ENCODE results near the gene ABCC1.

The ABCC1 gene

GRCh38 chr16:16166949-16167348 is 217.5 kb downstream of the ABCC1 start:
- H3K36me3 ChIP-seq (ENCODE audit: insufficient read depth, insufficient read length, low read length): no peaks in the 10 kb centered on the region
- H3K9me3 ChIP-seq (ENCODE audit: insufficient read depth, low read length): no peaks in the 10 kb centered on the region
- no peak for DNase-seq (ENCODE audit: low read depth, low spot score)
- no peak overlapping the region for H3K4me3 ChIP-seq (ENCODE audit: insufficient read length, low read depth)
- no peak for TF ChIP-seq SUZ12 (IDR thresholded peaks at IDR 0.05; ENCODE audit: extremely low read depth, insufficient read depth, insufficient read length)
- no peak overlapping the region for H3K9ac ChIP-seq (ENCODE audit: insufficient read length, low read depth)
- H3K27me3 ChIP-seq (ENCODE audit: insufficient read depth, insufficient read length): no peaks in the 10 kb centered on the region
- H3K4me1 ChIP-seq (ENCODE audit: insufficient read depth, insufficient read length): no peaks in the 10 kb centered on the region

- no peaks in the 10 kb centered on the region for H3K27me3 ChIP-seq (ENCODE audit: insufficient read depth, insufficient read length)
- H3K9me3 ChIP-seq (ENCODE audit: insufficient read depth, low read length): no peaks in the 10 kb centered on the region
- H3K4me1 ChIP-seq (ENCODE audit: insufficient read depth, insufficient read length): no peaks in the 10 kb centered on the region
- H3K36me3 ChIP-seq (ENCODE audit: insufficient read depth, insufficient read length, low read length): no peaks in the 10 kb centered on the region
- TF ChIP-seq SUZ12 (IDR thresholded peaks at IDR 0.05; ENCODE audit: extremely low read depth, insufficient read depth, insufficient read length) (no peak), YY1 (IDR thresholded peaks at IDR 0.05; ENCODE audit: insufficient read depth, insufficient read length) (no peak), ZNF274 (IDR thresholded peaks at IDR 0.05; ENCODE audit: low read depth, low read length) (no peak)
- no peak overlapping the region for H3K4me3 ChIP-seq (ENCODE audit: insufficient read length, low read depth)
- DNase-seq (ENCODE audit: low read depth, low spot score): no peak
- H3K9ac ChIP-seq (ENCODE audit: insufficient read length, low read depth): no peak overlapping the region
These were observed 218.5 kb downstream of the ABCC1 start for GRCh38 chr16:16167927-16168326.

- no peak for DNase-seq (ENCODE audit: low read depth, low spot score)
- H3K4me3 ChIP-seq (ENCODE audit: insufficient read length, low read depth): no peak overlapping the region
- no peaks in the 10 kb centered on the region for H3K4me1 ChIP-seq (ENCODE audit: insufficient read depth, insufficient read length)
- TF ChIP-seq YY1 (IDR thresholded peaks at IDR 0.05; ENCODE audit: insufficient read depth, insufficient read length) (no peak), ZNF274 (IDR thresholded peaks at IDR 0.05; ENCODE audit: low read depth, low read length) (no peak), SUZ12 (IDR thresholded peaks at IDR 0.05; ENCODE audit: extremely low read depth, insufficient read depth, insufficient read length) (no peak)
- H3K9me3 ChIP-seq (ENCODE audit: insufficient read depth, low read length): no peaks in the 10 kb centered on the region
- H3K27me3 ChIP-seq (ENCODE audit: insufficient read depth, insufficient read length): no peaks in the 10 kb centered on the region
- H3K9ac ChIP-seq (ENCODE audit: insufficient read length, low read depth): no peak overlapping the region
- no peaks in the 10 kb centered on the region for H3K36me3 ChIP-seq (ENCODE audit: insufficient read depth, insufficient read length, low read length)
These were observed 219.0 kb downstream of the ABCC1 start for GRCh38 chr16:16168431-16168830.

GRCh38 chr16:16169615-16170014 is 220.2 kb downstream of the ABCC1 start:
- no peaks in the 10 kb centered on the region for H3K4me1 ChIP-seq (ENCODE audit: insufficient read depth, insufficient read length)
- H3K4me3 ChIP-seq (ENCODE audit: insufficient read length, low read depth): no peak overlapping the region
- H3K36me3 ChIP-seq (ENCODE audit: insufficient read depth, insufficient read length, low read length): no peaks in the 10 kb centered on the region
- no peak for DNase-seq (ENCODE audit: low read depth, low spot score)
- no peaks in the 10 kb centered on the region for H3K27me3 ChIP-seq (ENCODE audit: insufficient read depth, insufficient read length)
- no peak for TF ChIP-seq ZNF274 (IDR thresholded peaks at IDR 0.05; ENCODE audit: low read depth, low read length)
- no peak for TF ChIP-seq YY1 (IDR thresholded peaks at IDR 0.05; ENCODE audit: insufficient read depth, insufficient read length)
- no peak for TF ChIP-seq SUZ12 (IDR thresholded peaks at IDR 0.05; ENCODE audit: extremely low read depth, insufficient read depth, insufficient read length)
- no peak overlapping the region for H3K9ac ChIP-seq (ENCODE audit: insufficient read length, low read depth)
- no peaks in the 10 kb centered on the region for H3K9me3 ChIP-seq (ENCODE audit: insufficient read depth, low read length)

- Histone ChIP-seq H3K4me3 (ENCODE audit: insufficient read length, low read depth) (no peak overlapping the region), H3K9ac (ENCODE audit: insufficient read length, low read depth) (no peak overlapping the region), H3K9me3 (ENCODE audit: insufficient read depth, low read length) (peaks cover 5% of the 10 kb centered on the region; the same call in 1 of the 2 replicates), H3K4me1 (ENCODE audit: insufficient read depth, insufficient read length) (no peaks in the 10 kb centered on the region), H3K27me3 (ENCODE audit: insufficient read depth, insufficient read length) (no peaks in the 10 kb centered on the region), H3K36me3 (ENCODE audit: insufficient read depth, insufficient read length, low read length) (no peaks in the 10 kb centered on the region)
- DNase-seq (ENCODE audit: low read depth, low spot score): no peak
- no peak for TF ChIP-seq SUZ12 (IDR thresholded peaks at IDR 0.05; ENCODE audit: extremely low read depth, insufficient read depth, insufficient read length)
- TF ChIP-seq YY1 (IDR thresholded peaks at IDR 0.05; ENCODE audit: insufficient read depth, insufficient read length): no peak
- no peak for TF ChIP-seq ZNF274 (IDR thresholded peaks at IDR 0.05; ENCODE audit: low read depth, low read length)
These were observed 222.0 kb downstream of the ABCC1 start for GRCh38 chr16:16171332-16171919.

GRCh38 chr16:16172991-16173390 is 223.6 kb downstream of the ABCC1 start:
- Histone ChIP-seq H3K27me3 (ENCODE audit: insufficient read depth, insufficient read length) (no peaks in the 10 kb centered on the region), H3K9ac (ENCODE audit: insufficient read length, low read depth) (no peak overlapping the region), H3K4me3 (ENCODE audit: insufficient read length, low read depth) (no peak overlapping the region), H3K4me1 (ENCODE audit: insufficient read depth, insufficient read length) (no peaks in the 10 kb centered on the region), H3K36me3 (ENCODE audit: insufficient read depth, insufficient read length, low read length) (no peaks in the 10 kb centered on the region), H3K9me3 (ENCODE audit: insufficient read depth, low read length) (peaks cover 6% of the 10 kb centered on the region; the same call in 1 of the 2 replicates)
- TF ChIP-seq SUZ12 (IDR thresholded peaks at IDR 0.05; ENCODE audit: extremely low read depth, insufficient read depth, insufficient read length) (no peak), ZNF274 (IDR thresholded peaks at IDR 0.05; ENCODE audit: low read depth, low read length) (no peak), YY1 (IDR thresholded peaks at IDR 0.05; ENCODE audit: insufficient read depth, insufficient read length) (no peak)
- DNase-seq (ENCODE audit: low read depth, low spot score): no peak

GRCh38 chr16:16175296-16175695 is 225.9 kb downstream of the ABCC1 start:
- Histone ChIP-seq H3K27me3 (ENCODE audit: insufficient read depth, insufficient read length) (no peaks in the 10 kb centered on the region), H3K4me3 (ENCODE audit: insufficient read length, low read depth) (no peak overlapping the region), H3K9ac (ENCODE audit: insufficient read length, low read depth) (no peak overlapping the region), H3K36me3 (ENCODE audit: insufficient read depth, insufficient read length, low read length) (no peaks in the 10 kb centered on the region), H3K4me1 (ENCODE audit: insufficient read depth, insufficient read length) (no peaks in the 10 kb centered on the region), H3K9me3 (ENCODE audit: insufficient read depth, low read length) (peaks cover 6% of the 10 kb centered on the region; the same call in 1 of the 2 replicates)
- TF ChIP-seq SUZ12 (IDR thresholded peaks at IDR 0.05; ENCODE audit: extremely low read depth, insufficient read depth, insufficient read length): no peak
- TF ChIP-seq YY1 (IDR thresholded peaks at IDR 0.05; ENCODE audit: insufficient read depth, insufficient read length): no peak
- TF ChIP-seq ZNF274 (IDR thresholded peaks at IDR 0.05; ENCODE audit: low read depth, low read length): no peak
- DNase-seq (ENCODE audit: low read depth, low spot score): no peak

Measured in NT2/D1 (cell line).